ENCODE measurements around the gene DLG2.

Gene DLG2

GRCh38 chr11:84234462-84235202 lies 1392.5 kb downstream of the DLG2 start:
- no peak for DNase-seq

DNA sequence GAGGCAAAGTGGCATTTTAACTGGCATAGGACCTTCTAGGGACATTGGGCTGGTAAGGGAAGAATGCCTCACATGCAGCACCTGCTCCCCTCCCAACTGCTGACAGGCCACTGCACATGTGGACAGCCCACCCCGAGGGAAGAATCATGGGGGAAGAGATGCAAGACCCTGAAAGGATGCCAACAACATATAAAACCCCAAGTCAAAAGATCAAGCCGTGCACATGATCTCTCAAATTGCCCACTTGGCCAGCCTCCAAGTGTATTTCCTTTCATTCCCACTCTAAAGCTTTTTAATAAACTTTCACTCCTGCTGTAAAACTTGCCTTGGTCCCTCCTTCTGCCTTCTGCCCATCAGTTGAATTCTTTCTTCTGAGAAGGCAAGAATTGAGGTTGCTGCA lies 1393.1 kb downstream of the DLG2 start:
- no peak for DNase-seq

GRCh38 chr11:84232511-84232910 lies 1394.6 kb downstream of the DLG2 start:
- no peak for DNase-seq

GRCh38 chr11:84230402-84230801 lies 1396.7 kb downstream of the DLG2 start:
- no peak for DNase-seq

DNA sequence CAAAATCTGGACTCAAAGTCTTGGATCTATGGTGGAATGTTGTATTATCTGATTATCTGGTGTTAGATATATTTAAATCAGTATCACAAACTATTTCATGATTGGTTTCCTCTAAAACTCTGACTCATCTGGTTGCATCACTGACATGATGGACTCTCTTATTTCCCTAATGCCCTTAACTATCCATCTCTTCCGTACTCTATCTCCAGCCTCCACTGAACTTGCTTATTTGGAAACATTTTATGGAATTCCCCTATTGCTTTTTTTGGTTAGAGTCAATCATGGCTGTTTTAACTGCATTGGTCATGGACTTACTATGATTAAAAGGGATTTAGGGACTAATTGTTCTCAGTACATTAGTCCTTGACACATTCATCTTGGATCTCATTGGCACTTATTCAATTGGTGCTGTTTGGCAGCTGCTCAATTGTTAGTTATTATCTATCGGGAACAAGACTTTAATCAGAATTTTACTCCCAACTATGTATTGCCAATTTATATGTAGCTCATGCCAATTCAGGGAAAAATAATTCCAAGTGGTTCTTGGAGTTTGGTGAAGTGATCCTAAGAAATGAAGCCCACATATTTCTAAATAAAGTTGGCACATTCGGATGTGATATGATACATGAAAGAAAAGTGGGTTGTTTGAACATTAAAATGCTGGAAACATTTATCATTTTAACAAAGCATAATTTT lies 1399.0 kb downstream of the DLG2 start:
- no peak for DNase-seq

- no peak for DNase-seq
Observed at GRCh38 chr11:84224042-84224441, 1403.1 kb downstream of the DLG2 start.

GRCh38 chr11:84218318-84218717 lies 1408.8 kb downstream of the DLG2 start:
- no peak for DNase-seq

GRCh38 chr11:84215672-84216071 lies 1411.5 kb downstream of the DLG2 start:
- DNase-seq, result no peak

DNA sequence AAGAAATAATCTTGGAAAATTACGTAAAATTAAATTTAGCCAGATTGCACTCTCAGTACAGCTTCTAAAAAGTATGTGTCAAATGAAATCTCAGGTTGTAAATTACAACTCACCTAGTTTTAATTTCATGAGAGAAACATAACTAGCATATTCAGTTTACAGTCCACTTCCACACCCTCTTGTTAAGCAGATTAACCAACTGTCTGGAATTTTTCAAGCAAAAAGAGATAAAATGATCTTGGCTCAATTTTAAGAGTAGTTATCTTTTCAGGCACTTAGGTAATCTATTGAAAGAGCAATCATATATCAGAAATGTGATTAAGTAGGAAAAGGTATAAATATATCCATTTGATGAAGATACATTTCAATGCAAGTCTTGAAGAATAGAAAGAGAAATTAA lies 1412.6 kb downstream of the DLG2 start:
- DNase-seq, result no peak

DNA sequence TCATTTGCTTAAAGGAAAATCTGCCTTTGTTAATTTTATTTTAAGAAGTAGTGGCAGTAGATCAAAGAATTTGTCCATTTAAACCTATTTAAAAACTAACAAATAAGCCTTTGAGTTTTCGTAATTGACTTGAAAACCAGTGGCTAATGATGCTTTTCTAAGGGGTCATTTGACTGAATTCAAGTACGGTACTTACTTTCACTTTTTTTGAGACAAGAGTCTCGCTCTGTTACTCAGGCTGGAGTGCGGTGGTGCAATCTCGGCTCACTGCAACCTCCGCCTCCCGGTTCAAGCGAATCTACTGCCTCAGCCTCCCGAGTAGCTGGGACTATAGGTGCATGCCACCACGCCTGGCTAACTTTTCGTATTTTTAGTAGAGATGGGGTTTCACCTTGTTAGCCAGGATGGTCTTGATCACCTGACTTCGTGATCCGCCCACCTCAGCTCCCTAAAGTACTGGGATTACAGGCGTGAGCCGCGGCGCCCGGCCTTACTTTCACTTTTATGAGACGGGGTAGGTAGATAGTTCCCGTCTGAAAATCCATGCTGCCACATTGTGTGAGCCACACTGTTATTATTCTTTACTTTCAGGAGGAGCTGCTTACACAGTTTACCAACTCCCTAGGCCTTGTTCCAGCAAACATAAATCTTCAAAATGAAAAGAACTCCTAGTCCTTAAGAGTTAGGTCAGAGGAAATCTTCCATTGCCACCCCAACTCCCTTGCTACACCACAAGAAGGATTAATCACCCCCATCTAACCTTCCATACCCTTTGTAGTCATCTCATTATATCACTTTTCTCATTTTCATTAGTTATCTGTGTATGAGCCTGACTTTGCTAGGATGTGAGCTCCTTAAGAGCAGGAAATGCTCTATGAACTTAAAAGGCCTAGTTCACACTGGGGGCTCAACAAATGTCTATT lies 1414.4 kb downstream of the DLG2 start:
- no peak for DNase-seq

- DNase-seq, result no peak
Observed at GRCh38 chr11:84211896-84212295, 1415.2 kb downstream of the DLG2 start.

- no peak for DNase-seq
Observed at GRCh38 chr11:84194696-84195095, 1432.4 kb downstream of the DLG2 start.

DNA sequence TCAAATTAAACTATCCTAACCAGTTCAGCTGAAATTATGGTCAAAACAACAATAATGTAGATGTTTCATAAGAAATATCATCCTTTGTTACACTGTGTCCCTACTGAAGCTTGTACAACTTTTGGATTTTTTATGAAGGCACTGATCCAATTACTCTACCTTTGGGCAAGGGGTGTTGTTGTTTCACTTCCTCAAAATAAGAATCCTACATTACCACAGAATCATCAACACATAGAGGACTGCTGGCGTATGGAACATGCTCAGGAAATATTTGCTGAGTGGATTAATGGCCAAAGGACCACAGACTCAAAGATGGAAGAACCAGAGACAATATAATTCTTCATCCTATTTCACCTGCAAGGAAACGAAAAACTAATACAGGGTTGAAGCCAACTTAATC lies 1433.4 kb downstream of the DLG2 start:
- no peak for DNase-seq

GRCh38 chr11:84188521-84188920 lies 1438.6 kb downstream of the DLG2 start:
- DNase-seq, result no peak

DNA sequence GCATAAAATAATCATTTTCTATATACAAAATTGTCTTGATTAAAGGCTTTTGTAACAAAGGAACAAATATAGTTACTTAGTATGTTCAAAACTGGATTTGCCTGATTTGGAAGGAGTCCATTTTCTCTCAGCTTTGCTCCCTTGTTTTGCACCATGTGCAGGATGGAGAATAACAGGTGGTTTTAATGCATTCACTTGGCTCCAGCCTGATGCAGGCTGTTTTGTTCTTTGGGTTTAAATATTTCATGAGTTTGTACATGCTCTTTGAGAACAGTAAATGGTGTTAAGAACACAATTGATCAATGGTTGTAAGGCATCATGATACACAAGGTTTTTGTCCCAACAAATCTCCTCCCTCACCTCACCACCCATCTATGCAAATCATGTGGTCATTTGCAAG lies 1454.1 kb downstream of the DLG2 start:
- no peak for DNase-seq

DNA sequence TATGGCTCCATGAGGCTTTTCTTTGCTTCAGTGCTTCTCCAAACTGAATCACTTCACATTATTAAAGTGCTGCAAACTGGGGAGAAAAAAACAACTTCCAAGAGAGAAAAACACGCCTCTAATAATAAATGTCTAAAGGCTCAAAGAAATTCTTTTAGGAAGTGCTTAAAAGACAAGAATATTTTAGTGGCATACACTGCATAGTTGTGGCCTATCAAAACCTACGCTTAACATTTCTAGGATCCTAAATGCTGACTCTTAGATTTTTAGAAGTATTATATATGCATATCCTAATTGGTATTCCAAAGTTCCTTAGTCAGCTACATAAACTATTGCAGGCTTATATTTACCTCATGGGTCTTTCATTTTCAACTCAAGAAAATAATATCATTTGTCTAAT lies 1462.0 kb downstream of the DLG2 start:
- no peak for DNase-seq

DNA sequence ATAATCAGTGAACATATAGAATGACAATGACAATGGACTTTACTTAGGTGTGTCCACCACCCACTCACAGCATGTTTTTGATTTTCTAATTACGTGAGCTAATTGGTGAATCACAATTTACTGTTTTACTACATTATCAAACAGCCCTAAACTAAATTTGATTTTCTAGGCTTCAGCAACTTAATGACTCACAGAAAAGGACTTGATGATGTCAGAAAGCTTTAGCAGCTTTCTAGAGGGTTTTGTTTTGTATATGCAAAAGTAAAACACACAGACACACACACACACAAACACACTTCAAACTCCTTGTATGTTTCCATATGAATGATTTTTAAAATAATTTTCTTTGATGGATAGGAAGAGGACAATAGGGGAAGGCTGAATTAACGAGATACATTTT lies 1462.4 kb downstream of the DLG2 start:
- no peak for DNase-seq

DNA sequence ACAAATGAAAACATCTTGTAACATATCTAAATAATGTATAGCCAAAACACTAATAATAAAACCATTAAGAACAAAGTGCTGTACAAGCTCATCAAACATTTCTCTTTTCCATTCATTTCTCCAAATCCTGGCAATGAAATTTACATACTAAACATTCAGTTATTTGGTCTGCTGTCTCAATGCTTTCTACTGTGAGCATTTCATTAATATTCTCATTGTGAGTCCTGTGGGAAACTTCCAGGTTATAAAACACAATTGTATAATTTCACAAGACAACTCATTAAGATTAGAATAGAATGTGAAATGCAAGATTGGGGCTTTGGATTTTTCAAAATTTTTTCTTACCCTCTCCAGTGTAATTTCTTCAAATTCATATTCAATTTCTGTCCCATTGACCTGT lies 1464.0 kb downstream of the DLG2 start:
- DNase-seq, result no peak

DNA sequence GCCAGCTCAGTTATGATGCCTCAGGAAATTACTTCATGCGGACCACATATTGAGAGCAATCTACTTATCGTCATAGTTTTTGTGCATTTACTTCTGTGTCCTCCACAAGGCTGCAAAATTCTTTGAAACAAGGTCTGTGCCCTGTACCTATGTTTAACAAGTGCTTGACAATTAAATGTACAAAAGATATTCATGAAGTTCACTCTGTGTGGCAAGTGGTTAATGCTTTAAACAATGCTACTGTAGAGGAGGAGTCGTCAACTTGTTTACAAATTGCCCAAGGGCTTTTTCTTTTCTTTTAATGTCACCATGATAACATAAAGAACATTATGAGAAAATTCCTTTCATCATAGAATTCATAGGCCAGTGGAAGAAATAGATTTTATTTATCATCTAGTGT lies 1469.5 kb downstream of the DLG2 start:
- DNase-seq, result no peak

DNA sequence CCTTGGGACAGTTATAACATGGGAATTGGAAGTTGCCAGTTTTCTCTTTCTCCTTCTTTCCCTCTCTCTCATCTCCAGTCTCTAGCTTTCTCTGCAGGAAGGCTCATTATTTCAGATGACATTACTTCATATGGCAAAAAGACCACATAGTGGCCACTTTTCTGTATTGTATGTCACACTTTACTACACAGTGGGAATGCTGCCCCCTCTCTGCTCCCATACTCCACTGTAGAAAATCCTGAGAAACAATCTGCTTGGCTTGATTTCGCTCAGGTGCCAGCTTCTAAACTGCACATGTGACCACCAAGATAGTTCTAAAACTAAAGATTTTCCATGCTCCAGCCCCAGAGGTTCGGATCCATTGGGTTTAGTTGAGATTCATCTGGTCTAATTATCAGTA lies 1480.3 kb downstream of the DLG2 start:
- no peak for DNase-seq

DNA sequence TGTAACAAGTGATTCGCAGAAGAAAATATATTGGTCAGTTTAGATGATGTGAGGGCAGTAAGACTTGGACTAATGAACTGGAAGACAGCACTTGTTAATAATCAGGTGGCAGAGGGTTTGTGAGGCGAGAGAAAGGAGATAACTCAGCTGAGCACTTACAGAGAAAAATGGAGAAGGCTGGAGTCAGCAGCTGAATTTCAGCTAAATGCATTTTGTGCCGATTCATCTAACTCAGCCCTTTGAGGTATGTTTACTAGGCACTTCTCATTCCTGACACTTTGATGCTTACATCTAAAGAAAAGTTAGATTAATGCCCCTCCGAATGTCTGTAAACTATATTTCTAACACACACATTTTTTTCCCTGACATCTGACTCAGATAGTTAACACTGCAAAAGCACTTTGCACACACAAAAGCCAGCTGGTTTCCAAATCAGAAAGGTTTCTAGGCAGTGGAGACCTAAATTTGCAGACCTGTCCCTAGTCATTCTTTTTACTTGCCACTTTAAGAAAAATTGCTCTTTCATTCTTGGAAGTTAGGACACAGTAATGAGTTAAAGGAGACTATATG lies 1481.4 kb downstream of the DLG2 start:
- DNase-seq, result no peak

- DNase-seq, result no peak
Observed at GRCh38 chr11:84144531-84144930, 1482.6 kb downstream of the DLG2 start.

GRCh38 chr11:84142411-84142810 lies 1484.7 kb downstream of the DLG2 start:
- DNase-seq, result no peak

Measured in activated CD4-positive, alpha-beta T cell treated with anti-CD3 and anti-CD28 coated beads, Interleukin-2, amount 50 U/mL, for 1 hour (primary cell).